H1 (cell line): ENCODE data around the gene GTF2E1. TPM values are rescaled to one million over a fixed set of nuclear protein-coding genes. Genes with fewer than 3 reads are reported as not detected.

Experiments
- CEBPB ChIP-seq: IDR thresholded peaks from 2 replicates; pipeline ENCODE4 v1.6.1; 2012; ENCODE audit warnings: low read depth, low read length
- CHD2 ChIP-seq: IDR thresholded peaks from 2 replicates; pipeline ENCODE4 v1.6.1; 2012; ENCODE audit warnings: low read length, improper control_type of control experiment
- E2F6 ChIP-seq: IDR thresholded peaks from 2 replicates; pipeline ENCODE4 v1.6.1; 2012; ENCODE audit warnings: inconsistent platforms
- TAF1 ChIP-seq: IDR thresholded peaks from 2 replicates; pipeline ENCODE4 v1.6.1; 2011; ENCODE audit warnings: mild to moderate bottlenecking, low read depth, low read length
- polyA plus RNA-seq, 7 experiments: library from polyadenylated mRNA; depleted of rRNA in 3 of 7; stranded (reverse) in 5 of 7; unstranded in 2 of 7; fragments of >200 nt in 5 of 7; fragments of 200-250 nt in 2 of 7; gene quantifications; 1 replicate in 5 of 7; 2 replicates in 1 of 7; 4 replicates in 1 of 7; pipeline versions ENCODE4 v1.2.1 to v1.2.3, GENCODE V29; 2011 to 2013; ENCODE audit warnings: missing spikeins in 2 of 7, mixed read lengths in 2 of 7
- total RNA-seq: library from RNA; stranded (reverse); fragmentation: NEBNext Ultra II Directional; extraction: Animal tissue kit (Norgen Biotek cat#: 25700); gene quantifications from 2 replicates; pipeline ENCODE4 v1.2.1, GENCODE V29; 2021
- TF ChIP-seq, protein P1 (sequence below): IDR thresholded peaks from 2 replicates; pipeline ENCODE4 v1.6.1; 2012; ENCODE audit warnings: inconsistent platforms

Gene GTF2E1
- total and polyA plus RNA-seq, 2 of the 8 experiments (the other 6 are each of a cell fraction or from before 2014, with no cell fraction given): 37.4 to 73.3 TPM

GRCh38 chr3:120741837-120742197 is 727 bp upstream of the GTF2E1 start (continued):
- TF ChIP-seq, protein P1, sequence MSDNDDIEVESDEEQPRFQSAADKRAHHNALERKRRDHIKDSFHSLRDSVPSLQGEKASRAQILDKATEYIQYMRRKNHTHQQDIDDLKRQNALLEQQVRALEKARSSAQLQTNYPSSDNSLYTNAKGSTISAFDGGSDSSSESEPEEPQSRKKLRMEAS: peak; percentile 42
- TF ChIP-seq CEBPB (no peak), E2F6 (no peak), TAF1 (no peak), CHD2 (no peak)
